A673 (cell line): ENCODE data around the gene KRTAP19-7. TPM values are rescaled to one million over a fixed set of nuclear protein-coding genes. Genes with fewer than 3 reads are reported as not detected.

Experiments
- BruUV-seq: library from RNA; stranded (reverse); fragments of 400-500 nt; replicated peaks from 2 replicates; lab custom pipeline; 2021; lab: Mats Ljungman, UMichigan
- CTCF ChIA-PET: fragments of 300-600 bp; sonication (Branson Sonifier 250); formaldehyde crosslinking; loops from one replicate; lab custom pipeline; 2022; ENCODE audit warnings: antibody characterized with exemption; lab: Charles Lee
- POLR2A ChIA-PET: fragments of 300-600 bp; sonication (Branson Sonifier 250); formaldehyde crosslinking; loops from one replicate; lab custom pipeline; 2022; ENCODE audit warnings: antibody characterized with exemption; ENCODE audit not compliant: low non-redundant PET; lab: Charles Lee
- DNase-seq: peaks from one replicate; pipeline ENCODE4 v3.0.0-alpha.2; 2015; ENCODE audit warnings: low spot score
- H3K27ac ChIP-seq: fragments of 200-600 bp; sonication (generic); 2 replicates; pipeline ENCODE4 v1.5.1; 2016; ENCODE audit warnings: mixed run types, low read depth, mild to moderate bottlenecking, mixed read lengths, antibody characterized with exemption, low read length; ENCODE audit not compliant: poor library complexity, severe bottlenecking
- H3K27me3 ChIP-seq: fragments of 200-600 bp; sonication (generic); replicated peaks from 2 replicates; pipeline ENCODE4 v1.6.1; 2017; ENCODE audit warnings: mixed run types, low read depth, mild to moderate bottlenecking, mixed read lengths, antibody characterized with exemption, low read length; ENCODE audit not compliant: insufficient read depth, poor library complexity
- H3K36me3 ChIP-seq: fragments of 200-600 bp; sonication (generic); 2 replicates; pipeline ENCODE4 v1.6.1; 2016; ENCODE audit warnings: mixed run types, mild to moderate bottlenecking, mixed read lengths, antibody characterized with exemption, low read length; ENCODE audit not compliant: insufficient read depth, poor library complexity, severe bottlenecking
- H3K4me1 ChIP-seq: fragments of 200-600 bp; sonication (generic); 2 replicates; pipeline ENCODE4 v1.6.1; 2017; ENCODE audit warnings: mixed run types, mild to moderate bottlenecking, mixed read lengths, antibody characterized with exemption, low read length; ENCODE audit not compliant: insufficient read depth, poor library complexity, severe bottlenecking
- H3K4me3 ChIP-seq: fragments of 200-600 bp; sonication (generic); 2 replicates; pipeline ENCODE4 v1.5.1; 2016; ENCODE audit warnings: low read depth, mixed run types, mild to moderate bottlenecking, mixed read lengths, low read length; ENCODE audit not compliant: poor library complexity, severe bottlenecking
- H3K9me3 ChIP-seq: fragments of 200-600 bp; sonication (generic); 2 replicates; pipeline ENCODE4 v1.6.1; 2016; ENCODE audit warnings: mixed run types, low read depth, mild to moderate bottlenecking, mixed read lengths, antibody characterized with exemption, low read length; ENCODE audit not compliant: poor library complexity, severe bottlenecking
- CTCF ChIP-seq: fragments of 300-800, 200-600 bp; sonication (generic); conservative IDR thresholded peaks from 2 replicates; pipeline ENCODE4 v1.5.1; 2017; ENCODE audit warnings: low read depth, mild to moderate bottlenecking, antibody characterized with exemption, low read length, moderate library complexity, mixed read lengths
- EZH2 ChIP-seq: fragments of 200-600 bp; sonication (generic); IDR thresholded peaks from 2 replicates; pipeline ENCODE4 v1.6.1; 2017; ENCODE audit warnings: borderline replicate concordance, low read depth, mild to moderate bottlenecking, mixed read lengths, antibody characterized with exemption, low read length; ENCODE audit not compliant: poor library complexity, severe bottlenecking
- intact Hi-C: fragments of 100-400 bp; cut with micrococcal nuclease; formaldehyde crosslinking; loops from one replicate; pipeline ENCODE4 v1.10.0; 2022; ENCODE audit not compliant: unreplicated experiment
- total RNA-seq: library from RNA; stranded (reverse); gene quantifications from 2 replicates; pipeline ENCODE4 v1.2.3, GENCODE V29; 2021

The KRTAP19-7 gene
- total RNA-seq, 1 experiment from 2014 or later, result not detected

- no peaks in the 10 kb centered on the region for H3K4me1 ChIP-seq
- H3K27me3 ChIP-seq, result peaks cover 10% of the 10 kb centered on the region
- intact Hi-C loops, result no loop called here
- H3K27ac ChIP-seq, result no peak overlapping the region
- no TSS peak for BruUV-seq
- DNase-seq, result no peak
- no peaks in the 10 kb centered on the region for H3K36me3 ChIP-seq
- H3K9me3 ChIP-seq, result peaks cover 8% of the 10 kb centered on the region
- ChIA-PET CTCF (no interaction called here), POLR2A (no interaction called here)
- no peak overlapping the region for H3K4me3 ChIP-seq
- TF ChIP-seq EZH2, result no peak
- no peak for TF ChIP-seq CTCF
These were observed 45.4 kb downstream of the KRTAP19-7 start for GRCh38 chr21:30515681-30516080.

Other genes starting within 250 kb of the KRTAP19-7 start
- not detected in 2 replicates for gene KRTAP26-1, start 241.0 kb downstream of the KRTAP19-7 start, total RNA-seq
- gene KRTAP27-1, start 223.6 kb downstream of the KRTAP19-7 start, total RNA-seq, result not detected in 2 replicates
- gene KRTAP23-1, start 212.7 kb downstream of the KRTAP19-7 start, total RNA-seq, result not detected in 2 replicates
- not detected in 2 replicates for gene KRTAP13-2, start 189.0 kb downstream of the KRTAP19-7 start, total RNA-seq
- gene KRTAP13-1, start 165.3 kb downstream of the KRTAP19-7 start, total RNA-seq, result not detected in 2 replicates
- gene KRTAP13-3, start 135.4 kb downstream of the KRTAP19-7 start, total RNA-seq, result not detected in 2 replicates
- gene KRTAP13-4, start 131.1 kb downstream of the KRTAP19-7 start, total RNA-seq, result not detected in 2 replicates
- not detected in 2 replicates for gene KRTAP15-1, start 121.0 kb downstream of the KRTAP19-7 start, total RNA-seq
- not detected in 2 replicates for gene KRTAP19-1, start 80.9 kb downstream of the KRTAP19-7 start, total RNA-seq
- gene KRTAP19-2, start 73.9 kb downstream of the KRTAP19-7 start, total RNA-seq, result not detected in 2 replicates
- gene KRTAP19-3, start 69.3 kb downstream of the KRTAP19-7 start, total RNA-seq, result not detected in 2 replicates
- gene KRTAP19-4, start 64.1 kb downstream of the KRTAP19-7 start, total RNA-seq, result not detected in 2 replicates
- gene KRTAP19-5, start 59.2 kb downstream of the KRTAP19-7 start, total RNA-seq, result not detected in 2 replicates
- gene KRTAP19-6, start 19.4 kb downstream of the KRTAP19-7 start, total RNA-seq, result not detected in 2 replicates
- not detected in 2 replicates for gene KRTAP22-2, start 29.1 kb upstream of the KRTAP19-7 start, total RNA-seq
- not detected in 2 replicates for gene KRTAP6-3, start 31.1 kb upstream of the KRTAP19-7 start, total RNA-seq
- gene KRTAP6-2, start 37.6 kb upstream of the KRTAP19-7 start, total RNA-seq, result not detected in 2 replicates
- gene KRTAP22-1, start 39.8 kb upstream of the KRTAP19-7 start, total RNA-seq, result not detected in 2 replicates
- not detected in 2 replicates for gene KRTAP6-1, start 52.6 kb upstream of the KRTAP19-7 start, total RNA-seq
- not detected in 2 replicates for gene KRTAP20-1, start 55.1 kb upstream of the KRTAP19-7 start, total RNA-seq
- gene KRTAP20-4, start 59.3 kb upstream of the KRTAP19-7 start, total RNA-seq, result not detected in 2 replicates
- not detected in 2 replicates for gene KRTAP20-2, start 73.9 kb upstream of the KRTAP19-7 start, total RNA-seq
- gene KRTAP20-3, start 81.5 kb upstream of the KRTAP19-7 start, total RNA-seq, result not detected in 2 replicates
- gene KRTAP21-3, start 157.5 kb upstream of the KRTAP19-7 start, total RNA-seq, result not detected in 2 replicates
- not detected in 2 replicates for gene KRTAP21-2, start 185.9 kb upstream of the KRTAP19-7 start, total RNA-seq
- gene KRTAP21-1, start 194.1 kb upstream of the KRTAP19-7 start, total RNA-seq, result not detected in 2 replicates